PC-3 (cell line): ENCODE measurements around the gene FSTL4. TPM values are rescaled to one million over a fixed set of nuclear protein-coding genes. Genes with fewer than 3 reads are reported as not detected.

ENCODE experiments used
- ATAC-seq: fragments of 200-7000 bp; cut with Tn5 transposase; 2 replicates; pipeline ENCODE4 v1.9.1; 2020; ENCODE audit warnings: mild to moderate bottlenecking, moderate library complexity
- BruUV-seq: library from RNA; stranded (reverse); fragments of 400-500 nt; replicated peaks from 2 replicates; lab custom pipeline; 2021; lab: Mats Ljungman, UMichigan
- CTCF ChIA-PET: fragments of 300-600 bp; sonication (Branson Sonifier 250); formaldehyde crosslinking; loops from one replicate; lab custom pipeline; 2022; ENCODE audit warnings: antibody characterized with exemption; lab: Charles Lee
- POLR2A ChIA-PET: fragments of 300-600 bp; sonication (Branson Sonifier 250); formaldehyde crosslinking; loops from one replicate; lab custom pipeline; 2022; ENCODE audit warnings: antibody characterized with exemption; ENCODE audit not compliant: unreplicated experiment; lab: Charles Lee
- DNase-seq: peaks from one replicate; pipeline ENCODE4 v3.0.0-alpha.2; 2015
- H2AFZ ChIP-seq: fragments of 300-600 bp; sonication (generic); 2 replicates; pipeline ENCODE4 v1.6.0; 2016; ENCODE audit warnings: antibody characterized with exemption, low read length
- H3F3A ChIP-seq: fragments of 300-600 bp; sonication (generic); one replicate; pipeline ENCODE4 v1.6.0; 2017; ENCODE audit warnings: antibody characterized with exemption, low read length, control low read depth, mild to moderate bottlenecking; ENCODE audit not compliant: unreplicated experiment
- H3K27ac ChIP-seq: fragments of 300-600 bp; sonication (generic); 2 replicates; pipeline ENCODE4 v1.5.1; 2016; ENCODE audit warnings: mild to moderate bottlenecking, low read length
- H3K27me3 ChIP-seq: fragments of 300-600 bp; sonication (generic); 2 replicates; pipeline ENCODE4 v1.6.1; 2016; ENCODE audit warnings: low read length, mixed read lengths
- H3K36me3 ChIP-seq: fragments of 300-600 bp; sonication (generic); 2 replicates; pipeline ENCODE4 v1.6.1; 2016; ENCODE audit warnings: low read depth, mixed run types, low read length, mixed read lengths
- H3K4me1 ChIP-seq: fragments of 300-600 bp; sonication (generic); 2 replicates; pipeline ENCODE4 v1.5.1; 2016; ENCODE audit warnings: low read length; ENCODE audit not compliant: insufficient read depth
- H3K4me2 ChIP-seq: fragments of 300-600 bp; sonication (generic); 2 replicates; pipeline ENCODE4 v1.6.0; 2016; ENCODE audit warnings: low read length
- H3K4me3 ChIP-seq: fragments of 300-600 bp; sonication (generic); 2 replicates; pipeline ENCODE4 v1.5.1; 2016; ENCODE audit warnings: mild to moderate bottlenecking, low read length, mixed read lengths
- H3K79me2 ChIP-seq: fragments of 300-600 bp; sonication (generic); 2 replicates; pipeline ENCODE4 v1.6.1; 2017; ENCODE audit warnings: low read length, mixed read lengths
- H3K9ac ChIP-seq: fragments of 300-600 bp; sonication (generic); 2 replicates; pipeline ENCODE4 v1.6.0; 2016; ENCODE audit warnings: mild to moderate bottlenecking, low read length
- H3K9me2 ChIP-seq: fragments of 300-600 bp; sonication (generic); replicated peaks from 2 replicates; pipeline ENCODE4 v1.6.1; 2016; ENCODE audit warnings: mixed run types, low read length, mixed read lengths
- H3K9me3 ChIP-seq: fragments of 300-600 bp; sonication (generic); 2 replicates; pipeline ENCODE4 v1.6.1; 2016; ENCODE audit warnings: low read length, mixed read lengths
- H4K20me1 ChIP-seq: fragments of 300-600 bp; sonication (generic); 2 replicates; pipeline ENCODE4 v1.6.1; 2016; ENCODE audit warnings: low read length, mixed read lengths
- EZH2 ChIP-seq: fragments of 300-600 bp; sonication (generic); IDR thresholded peaks from one replicate; pipeline ENCODE4 v1.6.1; 2017; ENCODE audit warnings: antibody characterized with exemption, mild to moderate bottlenecking, low read length; ENCODE audit not compliant: unreplicated experiment
- EZH2phosphoT487 ChIP-seq: fragments of 300-600 bp; sonication (generic); IDR thresholded peaks from 2 replicates; pipeline ENCODE4 v1.6.1; 2018; ENCODE audit warnings: mild to moderate bottlenecking, antibody characterized with exemption, low read length, borderline replicate concordance
- intact Hi-C: fragments of 100-400 bp; cut with micrococcal nuclease; formaldehyde crosslinking; loops from 2 replicates; pipeline ENCODE4 v1.9.0; 2023
- total RNA-seq: library from RNA; depleted of rRNA; stranded (reverse); fragments of >200 nt; gene quantifications from 2 replicates; pipeline ENCODE4 v1.2.3, GENCODE V29; 2014
- TF ChIP-seq, protein P1 (sequence below): fragments of 300-600 bp; sonication (generic); conservative IDR thresholded peaks from 2 replicates; pipeline ENCODE4 v1.5.1; 2017; ENCODE audit warnings: antibody characterized with exemption, low read depth, mild to moderate bottlenecking, low read length

Gene FSTL4
- total RNA-seq, 1 experiment from 2014 or later = 4.2 TPM

DNA sequence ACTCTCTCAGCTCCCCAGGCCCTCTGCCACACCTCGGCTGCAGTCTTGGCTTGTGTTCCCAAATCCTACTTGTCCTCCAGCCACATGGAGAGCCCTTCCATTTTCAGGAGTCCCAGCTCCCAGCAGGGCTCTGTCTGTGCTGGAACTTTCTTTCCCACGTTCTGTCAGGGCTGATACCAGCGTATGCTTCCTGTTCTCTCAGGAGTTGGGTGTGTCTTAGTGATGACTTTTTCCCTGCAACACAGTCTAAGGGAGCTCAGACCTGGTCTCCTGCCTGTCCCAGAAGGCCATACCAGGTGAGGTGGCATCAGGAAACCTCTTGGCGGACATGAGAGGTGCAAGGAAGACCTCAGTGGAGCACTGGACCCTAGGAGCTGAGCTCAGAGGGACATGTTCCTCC lies 334.0 kb downstream of the FSTL4 start:
- POLR2A ChIA-PET = no interaction called here
- Histone ChIP-seq H3K27ac (no peak overlapping the region), H3K36me3 (no peaks in the 10 kb centered on the region), H3K4me1 (peaks cover 8% of the 10 kb centered on the region; the same call in 1 of the 2 replicates), H4K20me1 (no peaks in the 10 kb centered on the region), H3K9me3 (no peaks in the 10 kb centered on the region), H3K9ac (no peak overlapping the region), H3F3A (no peaks in the 10 kb centered on the region), H3K4me3 (no peak overlapping the region), H3K9me2 (no peaks in the 10 kb centered on the region), H3K79me2 (no peaks in the 10 kb centered on the region), H2AFZ (no peak overlapping the region), H3K4me2 (no peak overlapping the region), H3K27me3 (no peaks in the 10 kb centered on the region)
- ATAC-seq (no peak), DNase-seq (no peak)
- CTCF ChIA-PET = no interaction called here
- TF ChIP-seq EZH2 (no peak), EZH2phosphoT487 (no peak)
- TF ChIP-seq, protein P1, sequence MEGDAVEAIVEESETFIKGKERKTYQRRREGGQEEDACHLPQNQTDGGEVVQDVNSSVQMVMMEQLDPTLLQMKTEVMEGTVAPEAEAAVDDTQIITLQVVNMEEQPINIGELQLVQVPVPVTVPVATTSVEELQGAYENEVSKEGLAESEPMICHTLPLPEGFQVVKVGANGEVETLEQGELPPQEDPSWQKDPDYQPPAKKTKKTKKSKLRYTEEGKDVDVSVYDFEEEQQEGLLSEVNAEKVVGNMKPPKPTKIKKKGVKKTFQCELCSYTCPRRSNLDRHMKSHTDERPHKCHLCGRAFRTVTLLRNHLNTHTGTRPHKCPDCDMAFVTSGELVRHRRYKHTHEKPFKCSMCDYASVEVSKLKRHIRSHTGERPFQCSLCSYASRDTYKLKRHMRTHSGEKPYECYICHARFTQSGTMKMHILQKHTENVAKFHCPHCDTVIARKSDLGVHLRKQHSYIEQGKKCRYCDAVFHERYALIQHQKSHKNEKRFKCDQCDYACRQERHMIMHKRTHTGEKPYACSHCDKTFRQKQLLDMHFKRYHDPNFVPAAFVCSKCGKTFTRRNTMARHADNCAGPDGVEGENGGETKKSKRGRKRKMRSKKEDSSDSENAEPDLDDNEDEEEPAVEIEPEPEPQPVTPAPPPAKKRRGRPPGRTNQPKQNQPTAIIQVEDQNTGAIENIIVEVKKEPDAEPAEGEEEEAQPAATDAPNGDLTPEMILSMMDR = no peak
- intact Hi-C loops = no loop called here
- BruUV-seq = no TSS peak

DNA sequence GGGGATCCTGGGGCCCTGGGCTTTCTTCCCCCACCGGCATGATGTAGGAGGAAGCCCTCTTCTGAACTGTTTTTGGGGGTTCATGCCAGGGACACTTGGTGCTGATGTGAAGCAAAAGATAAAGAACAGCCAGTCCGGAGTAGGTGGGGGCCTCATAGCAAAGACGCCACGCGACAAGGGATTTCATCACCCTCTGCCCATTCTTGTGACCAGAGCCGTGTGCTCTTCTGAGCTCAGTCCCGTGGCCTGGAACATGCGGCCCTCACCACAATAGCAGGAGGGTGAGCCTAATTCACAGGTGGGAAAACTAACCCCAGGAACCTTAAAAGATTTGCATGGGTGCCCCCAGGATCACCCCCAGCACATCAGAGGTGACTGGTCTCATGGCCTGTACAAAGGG lies 334.6 kb downstream of the FSTL4 start:
- no peak overlapping the region for H3K27ac ChIP-seq
- intact Hi-C loops = no loop called here
- H3K79me2 ChIP-seq = no peaks in the 10 kb centered on the region
- H3K9me3 ChIP-seq = no peaks in the 10 kb centered on the region
- peaks cover 5% of the 10 kb centered on the region; the same call in 1 of the 2 replicates for H3K4me1 ChIP-seq
- ChIA-PET CTCF (no interaction called here), POLR2A (no interaction called here)
- no peaks in the 10 kb centered on the region for H3K9me2 ChIP-seq
- no peaks in the 10 kb centered on the region for H4K20me1 ChIP-seq
- H3K4me2 ChIP-seq = no peak overlapping the region
- H3K9ac ChIP-seq = no peak overlapping the region
- H2AFZ ChIP-seq = no peak overlapping the region
- TF ChIP-seq EZH2phosphoT487 (no peak), EZH2 (no peak)
- TF ChIP-seq, protein P1 = no peak
- no peak overlapping the region for H3K4me3 ChIP-seq
- DNase-seq (no peak), ATAC-seq (no peak)
- H3K27me3 ChIP-seq = no peaks in the 10 kb centered on the region
- no TSS peak for BruUV-seq
- H3K36me3 ChIP-seq = no peaks in the 10 kb centered on the region
- no peaks in the 10 kb centered on the region for H3F3A ChIP-seq

DNA sequence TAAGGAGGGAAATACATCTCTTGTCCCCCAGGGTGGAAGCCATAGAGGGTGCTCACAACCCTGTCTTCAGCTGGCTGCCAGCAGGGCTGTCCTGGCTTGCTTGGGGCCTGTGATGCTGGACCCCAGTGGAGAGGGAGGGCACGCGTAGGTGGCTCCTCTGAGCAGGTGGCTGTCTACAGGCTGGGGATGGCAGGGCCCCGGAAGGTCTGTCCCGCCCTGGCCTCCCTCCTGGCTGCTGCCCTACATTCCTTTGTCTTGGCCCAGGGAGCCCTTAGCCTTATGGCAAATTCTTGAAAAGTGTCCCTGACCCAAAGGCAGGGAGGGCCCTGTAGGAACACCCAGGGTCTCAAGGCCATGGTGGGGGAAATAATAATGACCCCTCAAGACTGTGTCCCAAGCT lies 336.2 kb downstream of the FSTL4 start:
- Histone ChIP-seq H3K27me3 (no peaks in the 10 kb centered on the region), H3K9me2 (no peaks in the 10 kb centered on the region), H3K4me3 (no peak overlapping the region), H3K4me2 (no peak overlapping the region), H3K27ac (no peak overlapping the region), H3K4me1 (no peaks in the 10 kb centered on the region), H3K9me3 (no peaks in the 10 kb centered on the region), H3K36me3 (no peaks in the 10 kb centered on the region), H3F3A (no peaks in the 10 kb centered on the region), H4K20me1 (no peaks in the 10 kb centered on the region), H3K79me2 (no peaks in the 10 kb centered on the region), H3K9ac (no peak overlapping the region), H2AFZ (no peak overlapping the region)
- POLR2A ChIA-PET = no interaction called here
- ATAC-seq (no peak), DNase-seq (no peak)
- intact Hi-C loops = no loop called here
- CTCF ChIA-PET = no interaction called here
- TF ChIP-seq EZH2 (no peak), EZH2phosphoT487 (no peak)
- TF ChIP-seq, protein P1 = no peak
- BruUV-seq = no TSS peak
